Prostate gland (tissue), 2 donors: ENCODE results near the gene ROR1. TPM values are rescaled to one million over a fixed set of nuclear protein-coding genes. Genes with fewer than 3 reads are reported as not detected.

ENCODE experiments used
- DNase-seq: peaks from one replicate; pipeline ENCODE4 v3.0.0-alpha.2; 2019; ENCODE audit warnings: low spot score
- H3K27ac ChIP-seq, 2 donors: fragments of 200-600 bp; sonication (generic); 2 replicates each; pipeline ENCODE4 v1.5.1; 2017 to 2019
- H3K27me3 ChIP-seq: fragments of 200-600 bp; sonication (generic); replicated peaks from 2 replicates; pipeline ENCODE4 v1.5.1; 2019; ENCODE audit not compliant: insufficient read depth
- H3K36me3 ChIP-seq, 2 donors: fragments of 200-600 bp; sonication (generic); 1 replicate in 1 of 2; 2 replicates in 1 of 2; pipeline versions ENCODE4 v1.5.1 to v1.8.1; 2017 to 2019
- H3K4me1 ChIP-seq: fragments of 200-600 bp; sonication (generic); replicated peaks from 2 replicates; pipeline ENCODE4 v1.5.1; 2019
- H3K4me3 ChIP-seq, 2 donors: fragments of 200-600 bp; sonication (generic); 2 replicates each; pipeline ENCODE4 v1.5.1; 2017 to 2019
- H3K9me3 ChIP-seq: fragments of 200-600 bp; sonication (generic); 2 replicates; pipeline ENCODE4 v1.5.1; 2017
- POLR2A ChIP-seq: fragments of 450-650 bp; IDR thresholded peaks from one replicate; pipeline ENCODE4 v1.6.1; 2016; ENCODE audit warnings: antibody characterized with exemption, mild to moderate bottlenecking
- POLR2AphosphoS5 ChIP-seq: sonication (generic); formaldehyde crosslinking; IDR thresholded peaks from one replicate; pipeline ENCODE4 v1.6.1; 2017; ENCODE audit warnings: antibody characterized with exemption
- WGBS: methylation state at CpG from one replicate; pipeline ENCODE4 v1.1.5; 2018; 5-methylcytosine and 5-hydroxymethylcytosine counted together
- intact Hi-C: fragments of 100-400 bp; cut with DNase I; formaldehyde crosslinking; loops from one replicate; pipeline ENCODE4 v1.14.2; 2022
- total RNA-seq, 2 donors: library from RNA; depleted of rRNA; stranded (reverse); fragments of >200 nt; gene quantifications; one replicate each; pipeline ENCODE4 v1.1.0, GENCODE V29; 2016
- TF ChIP-seq, protein P1 (sequence below), 4 experiments: fragments of 200-600 bp in 2 of 4; fragments of 450-650 bp in 2 of 4; sonication (generic) in 2 of 4; IDR thresholded peaks; 1 replicate in 3 of 4; 2 replicates in 1 of 4; pipeline ENCODE4 v1.5.1; 2016 to 2019; ENCODE audit warnings: antibody characterized with exemption in 4 of 4, mild to moderate bottlenecking in 2 of 4, moderate library complexity in 2 of 4

Gene ROR1
- total RNA-seq, 2 donors from 2014 or later, result 7.3 to 11.1 TPM

DNA sequence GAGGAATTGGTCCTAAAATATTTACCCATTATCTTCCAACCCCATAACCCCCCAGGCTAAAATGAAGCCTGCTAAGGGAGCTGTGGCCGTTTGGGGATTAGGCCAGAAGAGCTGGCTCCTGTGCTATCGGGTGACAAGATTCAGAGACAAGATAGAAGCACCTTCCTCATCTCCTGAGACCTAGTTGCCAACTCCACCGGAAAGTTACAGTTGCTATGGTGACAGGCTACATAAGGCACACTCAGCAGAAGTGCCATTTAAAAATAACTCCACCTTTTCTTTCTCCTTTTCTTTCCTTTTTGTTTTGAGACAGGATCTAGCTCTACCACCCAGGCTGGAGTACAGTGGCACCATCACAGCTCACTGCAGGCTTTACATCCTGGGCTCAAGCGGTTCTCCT lies 43.6 kb upstream of the ROR1 start:
- no peak overlapping the region for H3K27ac ChIP-seq
- H3K4me3 ChIP-seq, result no peak overlapping the region
- WGBS, result 21% methylated on average over 4 of the region's 4 CpGs
- H3K36me3 ChIP-seq, result no peaks in the 10 kb centered on the region
- DNase-seq, result no peak
- H3K9me3 ChIP-seq, result no peaks in the 10 kb centered on the region
- H3K4me1 ChIP-seq, result no peaks in the 10 kb centered on the region
- intact Hi-C loops, result no loop called here
- H3K27me3 ChIP-seq, result no peaks in the 10 kb centered on the region
- TF ChIP-seq POLR2A (no peak), POLR2AphosphoS5 (no peak)
- TF ChIP-seq, protein P1, sequence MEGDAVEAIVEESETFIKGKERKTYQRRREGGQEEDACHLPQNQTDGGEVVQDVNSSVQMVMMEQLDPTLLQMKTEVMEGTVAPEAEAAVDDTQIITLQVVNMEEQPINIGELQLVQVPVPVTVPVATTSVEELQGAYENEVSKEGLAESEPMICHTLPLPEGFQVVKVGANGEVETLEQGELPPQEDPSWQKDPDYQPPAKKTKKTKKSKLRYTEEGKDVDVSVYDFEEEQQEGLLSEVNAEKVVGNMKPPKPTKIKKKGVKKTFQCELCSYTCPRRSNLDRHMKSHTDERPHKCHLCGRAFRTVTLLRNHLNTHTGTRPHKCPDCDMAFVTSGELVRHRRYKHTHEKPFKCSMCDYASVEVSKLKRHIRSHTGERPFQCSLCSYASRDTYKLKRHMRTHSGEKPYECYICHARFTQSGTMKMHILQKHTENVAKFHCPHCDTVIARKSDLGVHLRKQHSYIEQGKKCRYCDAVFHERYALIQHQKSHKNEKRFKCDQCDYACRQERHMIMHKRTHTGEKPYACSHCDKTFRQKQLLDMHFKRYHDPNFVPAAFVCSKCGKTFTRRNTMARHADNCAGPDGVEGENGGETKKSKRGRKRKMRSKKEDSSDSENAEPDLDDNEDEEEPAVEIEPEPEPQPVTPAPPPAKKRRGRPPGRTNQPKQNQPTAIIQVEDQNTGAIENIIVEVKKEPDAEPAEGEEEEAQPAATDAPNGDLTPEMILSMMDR (IDR thresholded peaks at IDR 0.05), result no peak

- no peaks in the 10 kb centered on the region for H3K27me3 ChIP-seq
- H3K9me3 ChIP-seq, result no peaks in the 10 kb centered on the region
- no peak overlapping the region for H3K4me3 ChIP-seq
- no peak overlapping the region for H3K27ac ChIP-seq
- WGBS, result 54% methylated on average over 9 of the region's 9 CpGs
- intact Hi-C loops, result no loop called here
- no peaks in the 10 kb centered on the region for H3K4me1 ChIP-seq
- no peaks in the 10 kb centered on the region for H3K36me3 ChIP-seq
- DNase-seq, result no peak
- no peak for TF ChIP-seq POLR2A
- peak; percentile 10 for TF ChIP-seq POLR2AphosphoS5
Measured at GRCh38 chr1:63731117-63732043, 42.4 kb upstream of the ROR1 start.

GRCh38 chr1:63732666-63733065 lies 41.2 kb upstream of the ROR1 start:
- WGBS, result 94% methylated on average over 1 of the region's 1 CpG
- intact Hi-C loops, result no loop called here
- Histone ChIP-seq H3K4me3 (no peak overlapping the region), H3K36me3 (no peaks in the 10 kb centered on the region), H3K9me3 (no peaks in the 10 kb centered on the region), H3K4me1 (no peaks in the 10 kb centered on the region), H3K27ac (no peak overlapping the region), H3K27me3 (no peaks in the 10 kb centered on the region)
- TF ChIP-seq POLR2AphosphoS5, result no peak
- TF ChIP-seq, protein P1 (IDR thresholded peaks at IDR 0.05), result no peak
- TF ChIP-seq POLR2A, result no peak
- DNase-seq, result no peak

- Histone ChIP-seq H3K27ac (no peak overlapping the region), H3K36me3 (no peaks in the 10 kb centered on the region), H3K27me3 (no peaks in the 10 kb centered on the region), H3K4me3 (no peak overlapping the region), H3K4me1 (no peaks in the 10 kb centered on the region), H3K9me3 (no peaks in the 10 kb centered on the region)
- 95% methylated on average over 1 of the region's 1 CpG for WGBS
- intact Hi-C loops, result no loop called here
- DNase-seq, result no peak
- TF ChIP-seq POLR2AphosphoS5 (no peak), POLR2A (no peak)
- TF ChIP-seq, protein P1 (IDR thresholded peaks at IDR 0.05), result no peak
Measured at GRCh38 chr1:63738772-63739171, 35.0 kb upstream of the ROR1 start.

DNA sequence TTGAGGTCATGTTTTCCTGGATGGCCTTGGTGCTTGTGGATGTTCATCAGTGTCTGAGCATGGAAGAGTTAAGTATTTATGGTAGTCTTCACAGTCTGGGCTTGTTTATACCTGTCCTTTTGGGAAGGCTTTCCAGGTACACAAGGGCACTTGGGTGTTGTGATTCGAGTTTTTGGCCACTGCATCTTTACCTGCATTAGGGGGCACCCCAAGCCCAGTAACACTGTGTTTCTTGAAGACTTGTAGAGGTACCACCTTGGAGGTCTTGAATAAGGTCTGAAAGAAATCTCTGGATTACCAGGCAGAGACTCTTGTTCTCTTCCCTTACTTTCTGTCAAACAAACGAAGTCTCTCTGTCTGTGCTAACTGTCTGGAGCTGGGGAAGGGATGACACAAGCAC lies 34.4 kb upstream of the ROR1 start:
- no peak for DNase-seq
- Histone ChIP-seq H3K4me3 (no peak overlapping the region), H3K4me1 (no peaks in the 10 kb centered on the region), H3K27ac (no peak overlapping the region), H3K9me3 (no peaks in the 10 kb centered on the region), H3K27me3 (no peaks in the 10 kb centered on the region), H3K36me3 (no peaks in the 10 kb centered on the region)
- no peak for TF ChIP-seq POLR2A
- TF ChIP-seq, protein P1 (IDR thresholded peaks at IDR 0.05), result no peak
- TF ChIP-seq POLR2AphosphoS5, result no peak
- WGBS, result 68% methylated on average over 2 of the region's 2 CpGs
- intact Hi-C loops, result no loop called here
